Right atrium auricular region (tissue), 2 donors: ENCODE data around the gene TMEM267. TPM values are rescaled to one million over a fixed set of nuclear protein-coding genes. Genes with fewer than 3 reads are reported as not detected.
"Not testable (repeated sequence)": the region's sequence is repeated elsewhere in the genome, so short reads cannot be mapped to it uniquely, and the experiment has no call there.

ENCODE experiments used
- DNase-seq: peaks from one replicate; pipeline ENCODE4 v3.0.0-alpha.2; 2019; ENCODE audit warnings: low spot score
- H3K27ac ChIP-seq, 2 donors: fragments of 200-600 bp; sonication (generic); 1 replicate in 1 of 2; 2 replicates in 1 of 2; pipeline ENCODE4 v1.5.1; 2016 to 2019
- H3K27me3 ChIP-seq, 2 donors: fragments of 200-600 bp; sonication (generic); one replicate each; pipeline versions ENCODE4 v1.5.1 to v1.6.0; 2017 to 2019
- H3K36me3 ChIP-seq: fragments of 200-600 bp; sonication (generic); one replicate; pipeline ENCODE4 v1.5.1; 2016
- H3K4me1 ChIP-seq, 2 donors: fragments of 200-600 bp; sonication (generic); one replicate each; pipeline versions ENCODE4 v1.5.1 to v1.6.0; 2017 to 2019
- H3K4me3 ChIP-seq, 2 donors: fragments of 200-600 bp; sonication (generic); 1 replicate in 1 of 2; 2 replicates in 1 of 2; pipeline ENCODE4 v1.5.1; 2017 to 2019; ENCODE audit warnings: mild to moderate bottlenecking in 1 of 2, moderate library complexity in 1 of 2
- H3K9me3 ChIP-seq, 2 donors: fragments of 200-600 bp; sonication (generic); one replicate each; pipeline ENCODE4 v1.5.1; 2019
- CTCF ChIP-seq, 2 donors: fragments of 200-600 bp; sonication (generic); IDR thresholded peaks; one replicate each; pipeline ENCODE4 v1.5.1; 2019; ENCODE audit warnings: antibody characterized with exemption in 2 of 2
- total RNA-seq, 2 donors: library from RNA; depleted of rRNA; stranded (reverse); fragments of >200 nt; gene quantifications; one replicate each; pipeline ENCODE4 v1.1.0, GENCODE V29; 2016

TMEM267 gene
- total RNA-seq, 2 donors from 2014 or later, result 6.0 to 10.4 TPM

GRCh38 chr5:43427306-43427705 lies 56.4 kb downstream of the TMEM267 start:
- Histone ChIP-seq H3K27ac (no peak overlapping the region), H3K4me1 (peaks cover 0 to 3% of the 10 kb centered on the region in 2 donors), H3K9me3 (no peaks in the 10 kb centered on the region), H3K27me3 (no peaks in the 10 kb centered on the region), H3K4me3 (no peak overlapping the region), H3K36me3 (no peaks in the 10 kb centered on the region)
- no peak for TF ChIP-seq CTCF (IDR thresholded peaks at IDR 0.05)
- DNase-seq, result no peak

GRCh38 chr5:43425983-43426382 lies 57.7 kb downstream of the TMEM267 start:
- DNase-seq, result no peak
- H3K4me3 ChIP-seq, result no peak overlapping the region
- no peaks in the 10 kb centered on the region for H3K36me3 ChIP-seq
- no peaks in the 10 kb centered on the region for H3K27me3 ChIP-seq
- H3K27ac ChIP-seq, result no peak overlapping the region
- H3K9me3 ChIP-seq, result no peaks in the 10 kb centered on the region
- TF ChIP-seq CTCF (IDR thresholded peaks at IDR 0.05), result no peak
- H3K4me1 ChIP-seq, result no peaks in the 10 kb centered on the region

- not testable (repeated sequence) for H3K36me3 ChIP-seq, H3K4me3 ChIP-seq, H3K9me3 ChIP-seq, DNase-seq, H3K4me1 ChIP-seq, H3K27ac ChIP-seq, H3K27me3 ChIP-seq
These were observed 60.6 kb downstream of the TMEM267 start for GRCh38 chr5:43423086-43423485.

GRCh38 chr5:43422143-43422542 lies 61.5 kb downstream of the TMEM267 start:
- Histone ChIP-seq H3K27me3 (no peaks in the 10 kb centered on the region), H3K36me3 (no peaks in the 10 kb centered on the region), H3K9me3 (no peaks in the 10 kb centered on the region), H3K4me3 (no peak overlapping the region), H3K27ac (no peak overlapping the region), H3K4me1 (no peaks in the 10 kb centered on the region)
- TF ChIP-seq CTCF (IDR thresholded peaks at IDR 0.05), result no peak
- DNase-seq, result no peak

- no peak overlapping the region for H3K27ac ChIP-seq
- H3K4me3 ChIP-seq, result no peak overlapping the region
- no peaks in the 10 kb centered on the region for H3K9me3 ChIP-seq
- no peaks in the 10 kb centered on the region for H3K36me3 ChIP-seq
- no peaks in the 10 kb centered on the region for H3K27me3 ChIP-seq
- TF ChIP-seq CTCF (IDR thresholded peaks at IDR 0.05), result no peak
- no peak for DNase-seq
- H3K4me1 ChIP-seq, result no peaks in the 10 kb centered on the region
These were observed 62.1 kb downstream of the TMEM267 start for GRCh38 chr5:43421450-43422133.

GRCh38 chr5:43420241-43420640 lies 63.4 kb downstream of the TMEM267 start:
- TF ChIP-seq CTCF (IDR thresholded peaks at IDR 0.05), result no peak

More at GRCh38 chr5:43420241-43420640, 63.4 kb downstream of the TMEM267 start:
- no peaks in the 10 kb centered on the region for H3K9me3 ChIP-seq
- H3K4me3 ChIP-seq, result no peak overlapping the region
- no peak for DNase-seq
- H3K27ac ChIP-seq, result no peak overlapping the region
- no peaks in the 10 kb centered on the region for H3K4me1 ChIP-seq
- H3K36me3 ChIP-seq, result no peaks in the 10 kb centered on the region
- no peaks in the 10 kb centered on the region for H3K27me3 ChIP-seq
